HG02571 (cell line): ENCODE measurements around the gene TMUB1.

ENCODE experiments used
- ATAC-seq: cut with Tn5 transposase; IDR thresholded peaks from one replicate; pipeline ENCODE4 v1.9.1; 2021; ENCODE audit warnings: mild to moderate bottlenecking, moderate library complexity; ENCODE audit not compliant: unreplicated experiment

TMUB1 gene

GRCh38 chr7:151121380-151122170 lies 38.3 kb upstream of the TMUB1 start:
- no peak for ATAC-seq

- no peak for ATAC-seq
These were observed 37.6 kb upstream of the TMUB1 start for GRCh38 chr7:151120896-151121295.

- no peak for ATAC-seq
These were observed 36.6 kb upstream of the TMUB1 start for GRCh38 chr7:151119902-151120301.

GRCh38 chr7:151119055-151119415 lies 35.7 kb upstream of the TMUB1 start:
- no peak for ATAC-seq

- no peak for ATAC-seq
These were observed 35.1 kb upstream of the TMUB1 start for GRCh38 chr7:151118108-151119054.

GRCh38 chr7:151117565-151117964 lies 34.3 kb upstream of the TMUB1 start:
- ATAC-seq = no peak

GRCh38 chr7:151116603-151117440 lies 33.5 kb upstream of the TMUB1 start:
- ATAC-seq = no peak

GRCh38 chr7:151115836-151116418 lies 32.6 kb upstream of the TMUB1 start:
- no peak for ATAC-seq

GRCh38 chr7:151115121-151115835 lies 32.0 kb upstream of the TMUB1 start:
- no peak for ATAC-seq

GRCh38 chr7:151114151-151115090 lies 31.1 kb upstream of the TMUB1 start:
- no peak for ATAC-seq

- no peak for ATAC-seq
These were observed 30.3 kb upstream of the TMUB1 start for GRCh38 chr7:151113344-151114150.

- peak; percentile 52 for ATAC-seq
These were observed 27.8 kb upstream of the TMUB1 start for GRCh38 chr7:151110941-151111645.

GRCh38 chr7:151110236-151110940 lies 27.1 kb upstream of the TMUB1 start:
- no peak for ATAC-seq

GRCh38 chr7:151109094-151110048 lies 26.1 kb upstream of the TMUB1 start:
- ATAC-seq = no peak

GRCh38 chr7:151107882-151108281 lies 24.6 kb upstream of the TMUB1 start:
- ATAC-seq = no peak
